GF-D8 (cell line): ENCODE data around the gene C1orf159.

Source experiments
- DNase-seq: peaks from one replicate; lab custom pipeline; 2025; lab: John Stamatoyannopoulos, UW

Gene C1orf159

DNA sequence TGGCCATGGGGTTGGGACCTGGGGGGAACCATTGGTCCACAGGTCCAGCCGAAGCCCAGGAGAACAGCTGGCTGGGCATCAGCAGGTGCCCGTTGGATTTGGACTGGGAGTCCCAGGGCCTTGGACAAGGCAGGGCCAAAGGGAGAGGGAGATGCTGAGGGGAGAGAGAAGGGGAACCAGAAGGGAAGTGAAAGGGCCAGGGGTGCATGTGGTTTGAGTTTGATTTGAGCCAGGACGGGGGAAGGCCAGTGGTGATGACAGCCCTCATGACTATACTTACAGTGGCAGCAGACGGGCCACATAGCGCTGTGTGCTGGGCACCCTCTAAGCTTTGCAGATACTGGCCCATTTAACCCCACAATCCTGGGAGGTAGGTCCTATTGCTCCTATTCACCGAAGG is 77.2 kb downstream of the C1orf159 start:
- DNase-seq: no peak

DNA sequence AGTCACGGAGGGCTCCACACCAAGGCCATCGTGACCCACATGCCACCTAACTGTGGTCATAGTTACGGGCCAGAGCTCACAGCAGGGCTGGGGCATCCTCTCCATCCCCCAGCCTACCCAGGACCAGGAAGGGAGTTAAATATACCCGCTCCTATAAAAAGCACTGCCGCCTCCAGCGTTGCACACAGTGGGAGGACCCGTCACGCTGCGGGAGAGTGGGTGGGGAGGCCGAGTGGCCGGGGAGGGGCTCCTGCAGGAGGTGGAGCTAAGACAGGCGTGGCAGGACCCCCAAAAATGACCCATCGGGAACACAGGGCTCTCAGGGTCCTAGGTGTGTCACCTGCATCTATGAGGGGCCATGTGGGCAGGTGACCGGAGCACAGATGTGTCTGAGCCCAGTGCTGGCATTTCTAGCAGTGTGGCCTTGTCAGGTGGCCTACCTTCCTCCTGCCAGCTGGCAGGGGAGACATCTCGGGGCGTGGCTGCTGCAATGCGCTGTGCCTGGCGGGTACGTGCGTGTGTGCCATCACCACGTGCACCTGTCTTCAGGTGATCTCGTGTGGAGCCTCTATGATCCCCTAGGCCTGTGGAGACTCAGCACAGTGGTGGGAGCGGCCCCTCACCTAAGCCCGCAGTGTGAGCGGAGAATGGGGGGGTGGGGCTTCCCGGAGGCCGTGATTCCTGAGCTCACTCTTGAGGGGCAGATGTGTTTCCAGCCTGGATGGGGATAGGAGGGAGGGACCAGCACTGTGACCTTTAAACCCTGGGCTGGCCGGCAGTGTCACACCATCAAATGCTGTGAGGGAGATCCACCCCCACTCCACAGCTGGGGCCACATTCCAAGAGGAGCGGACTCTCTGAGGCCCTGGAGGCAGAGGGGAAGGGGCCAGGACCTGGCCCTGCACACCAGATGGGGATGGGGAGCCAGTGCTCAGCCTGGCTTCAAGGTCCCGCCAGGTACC is 78.2 kb downstream of the C1orf159 start:
- no peak for DNase-seq

DNA sequence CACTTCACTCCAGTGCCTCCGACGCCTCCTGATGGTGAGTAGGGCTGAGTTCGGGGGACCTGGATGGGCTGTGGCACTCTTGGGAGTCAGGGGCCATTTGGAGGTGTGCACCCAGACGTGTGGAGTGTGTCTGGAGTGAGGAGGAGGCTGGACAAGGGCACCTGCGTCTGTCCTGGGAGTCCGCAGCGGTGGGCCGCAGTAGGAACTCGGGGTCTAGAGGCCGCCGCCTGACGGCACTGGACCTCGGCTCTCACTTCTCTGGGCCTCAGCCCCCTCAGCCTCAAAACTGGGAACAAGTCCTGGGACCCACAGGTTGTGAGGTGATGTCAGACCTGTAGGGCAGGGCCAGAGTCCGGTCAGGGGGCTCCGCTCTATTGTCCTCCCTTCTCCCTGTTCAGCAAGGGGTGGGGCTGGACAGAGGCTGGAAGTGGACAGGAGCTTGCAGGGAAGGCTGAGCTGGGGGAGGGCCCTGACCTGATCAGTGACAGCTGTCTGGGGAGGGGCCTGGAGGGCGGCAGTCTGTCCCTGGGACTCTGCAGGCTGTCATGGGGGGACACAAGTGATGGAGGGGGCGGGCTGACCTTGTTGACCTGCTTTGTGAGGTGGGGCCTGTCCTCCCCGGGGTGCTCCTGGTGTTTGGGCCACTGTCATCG is 80.5 kb downstream of the C1orf159 start:
- DNase-seq: no peak

DNA sequence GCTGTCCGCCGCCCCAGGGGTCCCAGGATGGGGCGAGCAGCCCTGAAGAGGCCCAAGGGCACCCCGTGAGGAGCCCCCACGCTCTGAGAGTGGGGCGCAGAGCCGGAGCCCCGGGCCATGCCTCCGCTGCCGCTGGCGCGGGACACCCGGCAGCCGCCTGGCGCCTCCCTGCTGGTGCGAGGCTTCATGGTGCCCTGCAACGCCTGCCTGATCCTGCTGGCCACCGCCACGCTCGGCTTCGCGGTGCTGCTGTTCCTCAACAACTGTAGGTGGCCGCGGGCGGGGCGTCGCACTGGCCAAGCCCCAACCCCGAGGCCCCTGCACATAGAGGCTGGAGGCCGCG is 81.5 kb downstream of the C1orf159 start:
- DNase-seq: no peak

DNA sequence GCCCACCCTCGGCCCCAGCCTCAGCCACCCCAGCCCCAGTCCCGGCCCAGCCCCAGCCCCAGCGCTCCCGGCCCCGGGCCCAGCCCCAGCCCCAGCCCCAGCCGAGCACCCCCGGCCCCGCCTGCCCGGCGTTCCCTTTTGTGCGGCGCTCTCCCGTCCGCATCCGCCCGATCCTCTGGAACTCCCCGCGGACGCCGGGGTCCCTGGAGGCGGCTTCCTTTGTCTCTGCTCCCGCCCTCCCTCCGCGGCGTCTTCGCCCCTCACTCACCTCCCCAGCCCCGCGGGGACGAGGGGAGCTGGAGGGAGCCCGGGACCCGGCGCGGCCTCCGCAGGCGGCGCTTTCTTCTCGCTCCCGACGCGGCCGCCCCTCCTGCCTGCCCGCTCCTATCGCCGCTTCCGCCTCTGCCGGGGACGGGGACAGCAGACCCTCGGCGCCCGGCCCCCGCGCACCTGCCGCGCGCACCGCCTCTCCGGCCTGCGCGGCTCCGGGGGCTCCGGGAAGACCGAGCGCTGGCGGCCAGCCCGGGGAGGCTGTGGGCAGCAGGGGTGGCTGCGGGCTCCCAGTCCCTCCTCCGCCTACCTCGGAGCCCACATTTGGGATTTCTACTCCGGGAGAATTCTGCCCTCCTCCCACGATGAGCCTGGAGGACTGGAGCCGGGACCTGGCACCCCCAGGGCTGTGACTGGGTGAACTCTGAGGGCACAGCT is 82.0 kb downstream of the C1orf159 start:
- no peak for DNase-seq

DNA sequence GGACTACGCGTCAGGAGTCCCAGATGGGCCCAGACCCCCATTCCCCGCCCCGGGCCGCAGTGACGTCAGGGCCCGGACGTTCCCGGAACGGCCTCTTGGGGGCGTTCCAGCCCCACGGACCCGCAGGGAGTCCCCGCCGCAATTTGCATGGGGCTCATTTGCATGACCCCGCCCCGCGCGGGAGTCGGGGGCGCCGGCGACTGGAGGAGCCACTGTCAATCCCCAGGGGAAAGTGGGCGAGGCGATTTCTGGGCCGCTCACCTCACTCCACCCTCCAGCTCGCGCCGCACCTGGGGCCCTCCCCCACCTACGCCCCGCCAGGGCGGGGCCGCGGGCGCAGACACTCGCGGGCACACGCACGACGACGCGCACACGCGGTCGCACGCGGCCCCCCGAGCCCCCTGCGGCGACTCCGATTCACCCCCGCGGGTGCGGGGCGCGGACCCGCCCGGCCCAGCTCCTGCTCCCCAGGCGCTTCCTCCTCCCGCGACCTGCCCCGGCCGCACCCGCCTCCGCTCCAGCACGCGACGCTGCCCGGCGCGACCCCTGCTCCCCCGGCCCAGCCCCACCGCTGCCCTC is 82.8 kb downstream of the C1orf159 start:
- DNase-seq: peak; percentile 15

DNA sequence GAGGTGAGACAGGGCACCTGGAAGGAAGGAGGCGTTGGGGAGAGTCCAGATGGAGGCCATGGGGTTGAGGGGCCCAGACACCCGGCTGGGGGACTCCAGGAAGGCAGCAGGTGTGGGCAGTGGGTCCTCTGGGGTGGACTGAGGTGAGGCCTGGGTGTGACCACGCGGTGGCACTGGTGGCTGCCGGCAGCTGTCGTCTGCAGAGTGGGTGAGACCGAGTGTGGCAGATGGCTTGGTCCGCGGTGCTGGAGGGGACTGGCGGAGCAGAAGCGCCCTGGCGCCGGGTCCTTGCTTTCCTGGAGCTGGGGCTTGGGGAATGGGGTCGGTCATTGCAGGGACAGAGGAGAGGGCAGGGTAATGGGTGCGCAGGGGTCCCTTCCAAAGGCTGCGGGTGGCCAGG is 83.5 kb downstream of the C1orf159 start:
- DNase-seq: no peak
